DMS79 (cell line): Measurements from ENCODE around the gene ARHGEF12.

Experiments used
- DNase-seq: peaks from one replicate; lab custom pipeline; 2025; lab: John Stamatoyannopoulos, UW

The ARHGEF12 gene

GRCh38 chr11:120388261-120388660, 52.0 kb downstream of the ARHGEF12 start:
- DNase-seq: no peak

- no peak for DNase-seq
Measured at GRCh38 chr11:120389693-120390584, 53.7 kb downstream of the ARHGEF12 start.

- DNase-seq: no peak
Measured at GRCh38 chr11:120390585-120390922, 54.3 kb downstream of the ARHGEF12 start.

- no peak for DNase-seq
Measured at GRCh38 chr11:120391292-120391691, 55.1 kb downstream of the ARHGEF12 start.

- no peak for DNase-seq
Measured at GRCh38 chr11:120391854-120392253, 55.6 kb downstream of the ARHGEF12 start.

GRCh38 chr11:120392314-120392713, 56.1 kb downstream of the ARHGEF12 start:
- no peak for DNase-seq

GRCh38 chr11:120392793-120393192, 56.6 kb downstream of the ARHGEF12 start:
- DNase-seq: no peak

GRCh38 chr11:120394119-120394518, 57.9 kb downstream of the ARHGEF12 start:
- no peak for DNase-seq

- no peak for DNase-seq
Measured at GRCh38 chr11:120395778-120396177, 59.6 kb downstream of the ARHGEF12 start.

GRCh38 chr11:120398132-120398531, 61.9 kb downstream of the ARHGEF12 start:
- DNase-seq: no peak

GRCh38 chr11:120399307-120399706, 63.1 kb downstream of the ARHGEF12 start:
- no peak for DNase-seq

GRCh38 chr11:120400564-120401364, 64.6 kb downstream of the ARHGEF12 start:
- peak; percentile 67 for DNase-seq

- DNase-seq: peak; percentile 79
Measured at GRCh38 chr11:120401506-120401905, 65.3 kb downstream of the ARHGEF12 start.

GRCh38 chr11:120403966-120404365, 67.8 kb downstream of the ARHGEF12 start:
- no peak for DNase-seq

GRCh38 chr11:120404495-120404894, 68.3 kb downstream of the ARHGEF12 start:
- DNase-seq: no peak

- DNase-seq: no peak
Measured at GRCh38 chr11:120409655-120410054, 73.4 kb downstream of the ARHGEF12 start.

GRCh38 chr11:120410622-120411380, 74.6 kb downstream of the ARHGEF12 start:
- peak; percentile 58 for DNase-seq

- DNase-seq: no peak
Measured at GRCh38 chr11:120413480-120413879, 77.3 kb downstream of the ARHGEF12 start.

- DNase-seq: no peak
Measured at GRCh38 chr11:120420572-120420971, 84.4 kb downstream of the ARHGEF12 start.

GRCh38 chr11:120424185-120424969, 88.2 kb downstream of the ARHGEF12 start:
- DNase-seq: no peak

GRCh38 chr11:120424970-120425332, 88.7 kb downstream of the ARHGEF12 start:
- no peak for DNase-seq

GRCh38 chr11:120425527-120425926, 89.3 kb downstream of the ARHGEF12 start:
- DNase-seq: no peak
